Muscle of leg (tissue), 11 donors: ENCODE data around the gene AEN. TPM values are rescaled to one million over a fixed set of nuclear protein-coding genes. Genes with fewer than 3 reads are reported as not detected.

Experiments used
- DNase-seq: peaks from one replicate; pipeline ENCODE4 v3.0.0; 2013
- H3K27ac ChIP-seq: one replicate; pipeline ENCODE4 v1.5.1; 2013; ENCODE audit warnings: mild to moderate bottlenecking, low read length, control low read depth
- H3K27me3 ChIP-seq: one replicate; pipeline ENCODE4 v1.6.1; 2013; ENCODE audit warnings: low read length; ENCODE audit not compliant: control insufficient read depth, insufficient read depth
- H3K36me3 ChIP-seq: one replicate; pipeline ENCODE4 v1.6.1; 2013; ENCODE audit warnings: low read length; ENCODE audit not compliant: control insufficient read depth, insufficient read depth
- H3K4me1 ChIP-seq: one replicate; pipeline ENCODE4 v1.6.1; 2013; ENCODE audit warnings: low read length; ENCODE audit not compliant: control insufficient read depth, insufficient read depth
- H3K4me3 ChIP-seq: one replicate; pipeline ENCODE4 v1.5.1; 2013; ENCODE audit warnings: low read length, control low read depth
- H3K9me3 ChIP-seq: replicated peaks from 2 replicates; pipeline ENCODE4 v1.6.1; 2013; ENCODE audit warnings: low read depth, low read length; ENCODE audit not compliant: control insufficient read depth
- WGBS: methylation state at CpG from one replicate; pipeline ENCODE4 v1.1.5; 2013; ENCODE audit warnings: missing lambda C conversion rate; ENCODE audit not compliant: insufficient coverage; 5-methylcytosine and 5-hydroxymethylcytosine counted together
- polyA plus RNA-seq, 8 donors: library from polyadenylated mRNA; unstranded; fragments of 120-200 nt; gene quantifications; one replicate each; pipeline versions ENCODE4 v1.2.1 to v1.2.3, GENCODE V29; 2013; ENCODE audit warnings: inconsistent platforms in 1 of 8, low replicate concordance in 1 of 8; ENCODE audit not compliant: insufficient read length in 8 of 8, insufficient read depth in 1 of 8
- total RNA-seq: library from RNA; stranded (reverse); fragments of 120-200 nt; gene quantifications from one replicate; pipeline ENCODE4 v1.2.4, GENCODE V29; 2013

Gene AEN
- total and polyA plus RNA-seq, 9 donors: 4.1 to 7.8 (median 5.9) TPM

DNA sequence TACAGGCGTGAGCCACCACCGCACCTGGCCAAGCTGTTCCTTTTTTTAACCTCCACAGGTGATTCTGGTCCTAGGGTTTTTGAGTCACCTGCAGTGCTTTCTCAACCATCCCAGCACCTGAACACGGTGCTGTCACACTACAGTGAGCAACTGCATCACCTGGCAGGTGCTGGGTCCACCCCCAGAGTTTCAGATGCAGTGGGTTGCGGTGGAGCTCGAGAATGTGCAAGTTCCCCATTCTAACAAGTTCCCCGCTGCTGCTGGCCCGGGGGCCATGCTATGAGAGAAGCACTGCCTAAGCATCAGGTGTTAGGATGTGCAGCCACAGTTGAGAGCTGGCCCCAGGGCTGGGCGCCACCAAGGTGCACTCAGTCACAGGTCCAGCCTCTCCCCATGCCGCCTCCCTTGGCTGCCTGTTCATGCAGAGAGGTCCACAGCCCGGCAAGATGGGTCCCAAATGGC is 35.7 kb downstream of the AEN start:
- WGBS: 78% methylated on average over 9 of the region's 10 CpGs
- no peaks in the 10 kb centered on the region for H3K9me3 ChIP-seq
- peaks cover 30% of the 10 kb centered on the region for H3K4me1 ChIP-seq
- no peaks in the 10 kb centered on the region for H3K36me3 ChIP-seq
- H3K27me3 ChIP-seq: no peaks in the 10 kb centered on the region
- H3K4me3 ChIP-seq: no peak overlapping the region
- DNase-seq: no peak
- H3K27ac ChIP-seq: no peak overlapping the region

DNA sequence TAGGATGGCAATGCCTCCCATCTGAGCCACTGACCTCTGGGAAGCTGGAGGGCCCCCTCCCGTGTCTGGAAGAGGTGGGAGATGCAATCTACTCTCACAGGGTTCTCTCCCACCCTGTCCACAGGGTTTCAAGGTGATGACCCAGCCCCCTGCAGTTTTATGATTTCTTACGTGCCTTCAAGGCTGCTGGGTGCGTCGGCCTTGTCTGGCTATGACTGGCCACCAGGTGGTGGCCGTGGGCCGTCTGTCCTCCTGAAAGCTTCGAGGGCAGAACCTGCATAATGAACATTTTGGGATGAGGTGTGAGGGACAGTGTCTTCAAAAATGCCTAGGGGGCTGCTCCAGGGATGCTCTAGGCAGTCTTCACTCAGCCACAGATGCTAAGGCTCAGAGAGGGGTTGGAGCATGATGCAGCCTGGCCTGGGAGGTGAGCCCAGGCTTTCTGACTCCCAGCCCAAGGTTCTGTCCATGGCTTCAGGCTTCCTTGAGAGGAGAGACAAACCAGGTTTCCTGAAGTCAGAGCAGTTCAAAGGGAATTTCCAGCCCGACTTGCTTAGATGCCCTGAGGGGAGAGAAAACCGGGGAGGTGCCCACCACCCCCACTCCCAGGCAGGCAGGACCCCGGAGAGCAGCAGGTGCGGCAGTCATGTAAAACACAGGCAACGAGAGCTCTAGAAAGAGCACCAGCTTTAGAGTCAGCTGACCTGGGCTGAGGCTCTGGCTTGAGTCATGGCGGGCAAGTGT is 36.4 kb downstream of the AEN start:
- H3K27me3 ChIP-seq: no peaks in the 10 kb centered on the region
- peaks cover 30% of the 10 kb centered on the region for H3K4me1 ChIP-seq
- no peak overlapping the region for H3K27ac ChIP-seq
- no peaks in the 10 kb centered on the region for H3K36me3 ChIP-seq
- peak; percentile 69 for DNase-seq
- no peak overlapping the region for H3K4me3 ChIP-seq
- no peaks in the 10 kb centered on the region for H3K9me3 ChIP-seq
- WGBS: 0% methylated on average over 6 of the region's 13 CpGs

DNA sequence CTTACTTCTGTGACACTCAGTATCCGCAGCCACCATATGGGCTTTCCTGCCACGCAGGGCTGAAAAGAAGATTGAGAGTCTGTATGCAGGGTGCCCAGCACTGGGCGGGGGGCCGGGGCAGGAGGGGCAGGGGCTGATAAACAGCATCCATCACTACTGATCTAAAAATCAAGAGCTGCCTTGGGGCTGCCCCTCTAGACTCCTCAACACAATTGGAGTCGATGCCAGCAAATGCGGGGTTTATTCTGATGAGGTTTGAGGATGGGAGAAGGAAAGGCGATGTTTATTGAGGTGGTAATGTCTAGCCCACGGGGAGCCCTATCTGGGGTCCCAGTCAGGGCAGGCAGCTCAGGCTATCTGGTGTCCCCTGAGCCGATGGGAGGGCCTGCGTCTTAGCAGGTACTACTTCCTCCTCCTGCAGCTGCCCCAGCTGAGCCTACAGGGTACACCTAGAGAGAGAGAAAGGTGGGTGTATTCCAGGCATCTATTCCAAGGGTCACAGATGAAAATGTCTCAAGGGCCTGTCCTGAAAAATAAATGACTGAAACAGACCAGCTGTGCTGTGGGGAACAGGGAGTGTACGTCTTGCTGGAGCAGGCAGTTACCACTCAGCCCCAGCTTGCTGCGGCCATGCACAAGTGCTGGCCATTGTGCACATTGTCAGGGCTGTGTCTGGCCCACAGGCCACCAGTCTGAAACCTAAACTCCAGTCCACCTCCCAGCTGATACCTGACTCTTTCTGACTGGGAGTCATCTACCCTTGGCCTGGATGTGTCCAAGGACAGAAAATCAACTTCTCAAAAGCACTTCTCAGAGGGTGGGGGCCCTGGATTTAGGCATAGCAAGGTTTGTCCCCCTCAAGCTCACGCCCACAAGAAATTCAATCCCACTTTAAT is 37.2 kb downstream of the AEN start:
- Histone ChIP-seq H3K9me3 (no peaks in the 10 kb centered on the region), H3K4me3 (no peak overlapping the region), H3K27ac (no peak overlapping the region), H3K36me3 (no peaks in the 10 kb centered on the region), H3K27me3 (no peaks in the 10 kb centered on the region), H3K4me1 (peaks cover 30% of the 10 kb centered on the region)
- 66% methylated on average over 5 of the region's 13 CpGs for whole genome bisulfite sequencing
- DNase-seq: no peak

DNA sequence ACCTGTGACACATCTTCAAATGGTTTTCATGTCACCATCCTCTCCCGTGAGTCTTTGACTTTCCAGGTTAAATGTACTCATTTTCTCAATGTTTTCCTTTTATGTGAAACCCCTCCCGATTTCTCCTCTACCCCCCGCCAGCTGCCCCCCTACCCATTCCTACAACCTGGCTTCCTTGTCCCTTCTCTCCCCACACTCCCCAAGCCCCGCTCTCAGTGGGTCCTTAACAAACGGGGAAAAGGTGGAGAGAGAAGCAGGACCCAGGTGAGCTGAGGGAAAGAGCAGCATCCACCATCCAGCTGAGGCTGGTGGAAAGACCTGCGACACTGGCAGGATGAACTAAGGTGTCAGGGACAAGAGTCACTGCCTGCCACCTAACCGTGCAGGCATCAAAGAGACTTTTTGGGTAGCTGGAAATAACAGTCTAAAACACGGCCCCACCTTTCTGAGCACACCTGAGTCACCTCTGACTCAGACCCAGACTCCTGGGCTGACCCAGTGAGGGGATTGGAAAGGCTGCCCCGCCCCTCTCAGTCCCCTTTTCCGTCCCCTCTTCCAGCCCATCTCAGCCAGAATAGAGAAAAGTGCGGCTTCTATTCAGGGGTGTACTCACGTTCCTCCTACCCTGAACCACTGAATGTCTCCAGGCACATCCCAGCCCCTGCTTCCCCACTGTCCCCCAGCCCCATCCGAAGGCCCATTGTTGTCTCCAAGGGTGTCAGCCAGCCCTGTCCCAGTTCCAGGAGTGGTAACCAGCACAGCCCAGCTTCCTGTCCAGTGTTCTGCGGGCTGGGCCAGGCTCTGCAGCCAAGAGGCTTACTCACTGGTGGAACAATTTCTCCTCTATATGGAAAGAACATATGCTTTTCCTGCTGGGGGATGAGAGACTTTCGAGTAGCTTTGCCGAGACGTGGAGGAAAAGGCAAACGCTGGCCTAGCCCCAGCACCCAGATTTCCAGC is 38.1 kb downstream of the AEN start:
- H3K27ac ChIP-seq: peak overlapping the region; percentile 71
- 32% methylated on average over 14 of the region's 18 CpGs for WGBS
- peak; percentile 92 for DNase-seq
- H3K4me1 ChIP-seq: peaks cover 30% of the 10 kb centered on the region
- H3K36me3 ChIP-seq: no peaks in the 10 kb centered on the region
- H3K9me3 ChIP-seq: no peaks in the 10 kb centered on the region
- H3K27me3 ChIP-seq: no peaks in the 10 kb centered on the region
- H3K4me3 ChIP-seq: no peak overlapping the region

DNA sequence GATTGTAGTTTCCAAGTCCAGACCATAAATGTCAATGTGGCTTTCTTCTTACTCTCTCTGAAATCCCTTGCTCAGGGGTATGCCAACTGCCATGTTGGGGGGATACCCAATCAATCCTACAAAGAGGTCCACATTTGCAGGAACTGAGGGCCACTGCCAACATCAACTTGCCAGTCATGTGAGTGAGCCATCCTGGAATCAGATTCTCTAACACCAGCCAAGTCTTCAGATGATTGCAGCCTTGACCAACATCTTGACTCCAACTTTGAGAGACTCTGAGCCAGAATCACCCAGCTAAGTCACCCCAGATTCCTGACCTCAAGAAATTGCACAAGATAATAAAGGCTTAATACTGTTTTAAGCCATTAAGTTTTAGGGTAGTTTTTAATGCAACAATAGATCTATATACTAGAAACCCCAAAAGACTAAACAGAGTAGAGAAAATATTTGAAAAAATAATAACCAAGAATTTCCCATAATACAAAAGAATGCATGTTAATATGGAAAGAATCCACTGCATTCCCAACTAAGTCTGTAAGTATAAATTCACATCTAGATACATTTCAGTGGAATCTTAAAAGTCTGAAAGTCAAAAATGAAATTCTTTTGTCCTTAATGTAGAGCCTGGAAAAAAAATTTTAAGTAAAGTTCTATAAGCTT is 40.0 kb downstream of the AEN start:
- peaks cover 30% of the 10 kb centered on the region for H3K4me1 ChIP-seq
- no peaks in the 10 kb centered on the region for H3K27me3 ChIP-seq
- H3K27ac ChIP-seq: peak overlapping the region; percentile 72
- H3K4me3 ChIP-seq: no peak overlapping the region
- H3K36me3 ChIP-seq: no peaks in the 10 kb centered on the region
- peak; percentile 69 for DNase-seq
- no peaks in the 10 kb centered on the region for H3K9me3 ChIP-seq

DNA sequence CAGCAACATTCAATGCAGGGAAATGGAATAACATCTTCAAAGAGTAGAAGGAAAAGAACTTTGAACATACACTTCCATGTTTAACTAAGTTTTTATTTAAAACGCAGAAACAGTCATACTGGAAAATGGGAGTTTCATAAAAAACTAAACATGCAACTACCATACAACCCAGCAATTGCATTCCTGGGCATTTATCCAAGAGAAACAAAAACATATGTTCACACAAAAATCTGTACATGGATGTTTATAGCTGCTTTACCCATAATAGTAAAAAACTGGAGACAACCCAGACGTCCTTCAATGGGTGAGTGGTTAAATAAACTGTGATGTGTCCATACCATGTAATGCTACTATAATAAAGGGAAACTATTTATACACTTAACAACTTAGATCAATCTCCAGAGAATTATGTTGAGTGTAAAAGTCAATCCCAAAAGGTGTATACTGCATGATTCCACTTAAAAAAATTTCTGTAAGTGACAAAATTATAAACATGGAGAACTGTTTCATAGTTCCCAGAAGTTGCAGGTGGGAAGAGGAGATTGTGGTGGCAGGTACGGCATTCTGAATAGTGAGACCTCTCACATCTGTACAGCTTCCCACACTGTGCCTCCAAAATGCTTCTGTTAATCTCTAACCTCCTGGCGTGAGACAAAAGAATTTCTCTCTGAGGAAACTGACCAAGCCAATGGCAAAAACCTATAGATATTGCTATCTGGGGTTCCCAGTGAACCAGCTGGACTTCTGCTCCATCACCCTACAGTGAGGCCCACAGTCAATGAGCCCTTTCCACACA is 40.8 kb downstream of the AEN start:
- H3K4me3 ChIP-seq: no peak overlapping the region
- 100% methylated on average over 1 of the region's 4 CpGs for WGBS
- H3K27ac ChIP-seq: peak overlapping the region; percentile 45
- H3K36me3 ChIP-seq: no peaks in the 10 kb centered on the region
- H3K4me1 ChIP-seq: peaks cover 30% of the 10 kb centered on the region
- H3K9me3 ChIP-seq: no peaks in the 10 kb centered on the region
- peak; percentile 60 for DNase-seq
- no peaks in the 10 kb centered on the region for H3K27me3 ChIP-seq

DNA sequence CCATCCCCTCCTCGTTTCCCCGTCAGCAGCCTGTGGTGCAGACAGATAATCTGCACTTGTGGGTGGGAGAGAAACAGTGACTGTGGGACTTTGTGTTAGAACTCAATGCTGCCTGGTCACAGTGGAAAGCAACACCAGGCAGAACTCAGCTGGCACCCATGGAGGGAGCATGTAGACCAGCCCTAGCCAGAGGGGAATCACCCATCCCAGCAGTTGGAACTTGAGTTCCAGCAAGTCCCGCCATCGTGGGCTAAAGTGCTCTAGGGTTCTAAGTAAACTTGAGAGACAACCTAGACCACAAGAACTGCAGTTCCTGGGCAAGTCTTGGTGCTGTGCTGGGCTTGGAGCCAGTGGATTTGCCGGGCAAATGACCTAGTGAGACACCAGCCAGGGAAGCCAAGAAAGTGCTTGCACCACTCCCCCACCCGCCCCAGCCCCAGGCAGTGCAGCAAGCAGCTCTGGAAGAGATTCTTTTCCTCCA is 42.0 kb downstream of the AEN start:
- DNase-seq: no peak
- WGBS: 89% methylated on average over 5 of the region's 6 CpGs
- H3K27me3 ChIP-seq: no peaks in the 10 kb centered on the region
- peaks cover 23% of the 10 kb centered on the region for H3K4me1 ChIP-seq
- no peak overlapping the region for H3K4me3 ChIP-seq
- H3K36me3 ChIP-seq: no peaks in the 10 kb centered on the region
- no peak overlapping the region for H3K27ac ChIP-seq
- H3K9me3 ChIP-seq: no peaks in the 10 kb centered on the region

DNA sequence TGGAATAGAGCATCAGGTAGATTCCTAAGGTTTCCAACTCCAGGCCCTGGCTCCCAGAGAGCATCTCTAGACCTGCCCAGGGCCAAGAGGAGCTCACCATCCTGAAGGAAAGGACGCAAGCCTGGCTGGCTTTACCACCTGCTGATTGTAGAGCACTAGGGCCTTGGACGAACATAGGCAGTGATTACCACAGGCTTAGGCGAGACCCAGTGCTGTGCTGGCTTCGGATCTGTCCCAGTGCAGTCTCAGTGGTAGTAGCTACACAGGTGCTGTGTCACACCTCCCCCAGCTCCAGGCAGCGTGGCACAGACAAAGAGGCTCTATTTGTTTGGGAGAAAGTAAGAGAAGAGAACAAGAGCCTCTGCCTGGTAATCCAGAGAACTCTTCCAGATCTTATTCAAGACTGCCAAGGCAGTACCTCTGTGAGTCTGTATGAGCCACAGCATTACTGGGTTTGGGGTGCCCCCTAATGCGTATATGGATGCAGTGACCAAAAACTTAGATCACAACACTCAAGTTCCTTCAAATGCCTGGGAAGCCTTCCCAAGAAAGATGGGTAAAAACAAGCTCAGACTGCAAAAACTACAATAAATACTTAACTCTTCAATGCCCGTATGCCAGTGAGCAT is 43.1 kb downstream of the AEN start:
- no peak overlapping the region for H3K27ac ChIP-seq
- no peaks in the 10 kb centered on the region for H3K9me3 ChIP-seq
- H3K4me3 ChIP-seq: no peak overlapping the region
- no peaks in the 10 kb centered on the region for H3K36me3 ChIP-seq
- H3K27me3 ChIP-seq: no peaks in the 10 kb centered on the region
- H3K4me1 ChIP-seq: peaks cover 13% of the 10 kb centered on the region
- no peak for DNase-seq
- 82% methylated on average over 5 of the region's 7 CpGs for WGBS
